ENCODE data around the gene ANK2. TPM values are rescaled to one million over a fixed set of nuclear protein-coding genes. Genes with fewer than 3 reads are reported as not detected.

Gene ANK2
- total RNA-seq, 1 donor = 79.6 TPM

DNA sequence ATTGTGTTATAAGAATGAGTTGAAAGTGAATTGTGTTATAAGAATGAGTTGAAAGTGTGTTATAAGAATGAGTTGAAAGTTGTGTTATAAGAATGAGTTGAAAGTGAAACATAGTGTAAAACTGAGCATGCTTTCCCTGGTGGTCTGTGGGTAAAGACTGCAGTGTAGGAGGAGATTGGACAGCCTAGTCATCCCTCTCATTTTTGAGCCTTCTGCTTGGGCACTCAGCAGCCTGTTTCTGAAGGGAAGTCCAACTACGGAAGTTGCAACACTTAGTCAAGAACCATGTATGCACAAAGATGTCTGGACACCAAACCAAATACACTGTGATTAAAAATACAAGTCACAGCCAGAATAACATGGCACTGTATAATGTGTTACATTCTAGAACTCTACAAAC lies 72.6 kb downstream of the ANK2 start:
- Histone ChIP-seq H4K20me1 (ENCODE audit: insufficient read depth, low read length) (no peaks in the 10 kb centered on the region), H3K9me3 (ENCODE audit: low read depth, low read length) (no peaks in the 10 kb centered on the region), H2AFZ (ENCODE audit: low read length) (no peak overlapping the region), H3K4me2 (ENCODE audit: insufficient read depth, low read length) (no peak overlapping the region), H3K36me3 (ENCODE audit: insufficient read depth, low read length) (no peaks in the 10 kb centered on the region), H3K79me2 (ENCODE audit: insufficient read depth, low read length) (no peaks in the 10 kb centered on the region), H3K27ac (ENCODE audit: low read depth, low read length) (no peak overlapping the region), H3K4me1 (ENCODE audit: insufficient read depth, low read length) (no peaks in the 10 kb centered on the region), H3K27me3 (ENCODE audit: insufficient read depth, low read length) (peaks cover 2% of the 10 kb centered on the region), H3K4me3 (ENCODE audit: insufficient read depth, low read length) (no peak overlapping the region)
- TF ChIP-seq, protein P1, sequence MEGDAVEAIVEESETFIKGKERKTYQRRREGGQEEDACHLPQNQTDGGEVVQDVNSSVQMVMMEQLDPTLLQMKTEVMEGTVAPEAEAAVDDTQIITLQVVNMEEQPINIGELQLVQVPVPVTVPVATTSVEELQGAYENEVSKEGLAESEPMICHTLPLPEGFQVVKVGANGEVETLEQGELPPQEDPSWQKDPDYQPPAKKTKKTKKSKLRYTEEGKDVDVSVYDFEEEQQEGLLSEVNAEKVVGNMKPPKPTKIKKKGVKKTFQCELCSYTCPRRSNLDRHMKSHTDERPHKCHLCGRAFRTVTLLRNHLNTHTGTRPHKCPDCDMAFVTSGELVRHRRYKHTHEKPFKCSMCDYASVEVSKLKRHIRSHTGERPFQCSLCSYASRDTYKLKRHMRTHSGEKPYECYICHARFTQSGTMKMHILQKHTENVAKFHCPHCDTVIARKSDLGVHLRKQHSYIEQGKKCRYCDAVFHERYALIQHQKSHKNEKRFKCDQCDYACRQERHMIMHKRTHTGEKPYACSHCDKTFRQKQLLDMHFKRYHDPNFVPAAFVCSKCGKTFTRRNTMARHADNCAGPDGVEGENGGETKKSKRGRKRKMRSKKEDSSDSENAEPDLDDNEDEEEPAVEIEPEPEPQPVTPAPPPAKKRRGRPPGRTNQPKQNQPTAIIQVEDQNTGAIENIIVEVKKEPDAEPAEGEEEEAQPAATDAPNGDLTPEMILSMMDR (IDR thresholded peaks at IDR 0.05; ENCODE audit: extremely low read depth, low read depth, low read length) = no peak
- no peak for DNase-seq (ENCODE audit: insufficient read length, low spot score, missing footprints)

DNA sequence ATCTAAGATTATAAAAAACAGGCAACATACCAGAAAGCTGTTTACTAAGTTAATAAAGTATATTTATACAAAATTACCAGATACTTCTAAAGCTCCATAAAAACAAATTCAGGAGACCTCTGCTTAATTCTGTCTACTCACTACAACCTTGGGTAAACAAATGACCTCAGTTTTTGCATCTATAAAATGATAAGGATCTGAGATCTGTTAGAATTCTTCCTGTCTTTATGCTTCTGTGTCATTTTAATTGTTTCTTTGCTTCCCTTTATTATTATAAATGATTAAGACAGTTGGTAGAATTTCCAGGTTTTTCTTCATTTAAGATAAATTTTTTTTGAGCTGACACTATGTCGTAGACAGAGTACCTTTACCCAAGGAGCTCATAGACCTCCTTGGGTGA lies 76.0 kb downstream of the ANK2 start:
- H3K4me3 ChIP-seq (ENCODE audit: insufficient read depth, low read length) = no peak overlapping the region
- H2AFZ ChIP-seq (ENCODE audit: low read length) = no peak overlapping the region
- H3K4me2 ChIP-seq (ENCODE audit: insufficient read depth, low read length) = no peak overlapping the region
- no peaks in the 10 kb centered on the region for H3K36me3 ChIP-seq (ENCODE audit: insufficient read depth, low read length)
- H3K27ac ChIP-seq (ENCODE audit: low read depth, low read length) = no peak overlapping the region
- no peaks in the 10 kb centered on the region for H3K4me1 ChIP-seq (ENCODE audit: insufficient read depth, low read length)
- H3K27me3 ChIP-seq (ENCODE audit: insufficient read depth, low read length) = no peaks in the 10 kb centered on the region
- TF ChIP-seq, protein P1 (IDR thresholded peaks at IDR 0.05; ENCODE audit: extremely low read depth, low read depth, low read length) = no peak
- H4K20me1 ChIP-seq (ENCODE audit: insufficient read depth, low read length) = no peaks in the 10 kb centered on the region
- DNase-seq (ENCODE audit: insufficient read length, low spot score, missing footprints) = no peak
- H3K79me2 ChIP-seq (ENCODE audit: insufficient read depth, low read length) = no peaks in the 10 kb centered on the region
- H3K9me3 ChIP-seq (ENCODE audit: low read depth, low read length) = no peaks in the 10 kb centered on the region

DNA sequence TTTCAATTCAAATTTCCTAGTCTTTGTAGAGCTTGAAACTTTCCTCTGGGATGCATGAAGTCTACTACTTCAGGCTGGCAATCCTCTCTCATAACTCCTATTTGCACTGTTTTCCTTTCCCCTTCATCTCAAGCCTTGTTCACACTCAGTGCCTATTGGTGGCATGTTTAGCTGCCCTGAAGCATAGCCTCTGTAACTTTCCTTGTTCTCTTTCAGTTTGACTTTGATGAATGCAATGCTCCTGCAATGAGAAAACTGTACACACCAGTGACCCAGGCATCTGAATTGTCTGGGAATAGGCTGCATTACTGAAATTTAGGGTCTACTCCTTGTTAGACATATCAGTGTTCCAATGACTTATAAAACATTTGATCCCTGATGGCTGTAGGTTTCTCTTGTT lies 81.7 kb downstream of the ANK2 start:
- H4K20me1 ChIP-seq (ENCODE audit: insufficient read depth, low read length) = no peaks in the 10 kb centered on the region
- H3K27ac ChIP-seq (ENCODE audit: low read depth, low read length) = no peak overlapping the region
- DNase-seq (ENCODE audit: insufficient read length, low spot score, missing footprints) = no peak
- no peak overlapping the region for H2AFZ ChIP-seq (ENCODE audit: low read length)
- H3K4me3 ChIP-seq (ENCODE audit: insufficient read depth, low read length) = no peak overlapping the region
- TF ChIP-seq, protein P1 (IDR thresholded peaks at IDR 0.05; ENCODE audit: extremely low read depth, low read depth, low read length) = no peak
- peaks cover 5% of the 10 kb centered on the region for H3K4me1 ChIP-seq (ENCODE audit: insufficient read depth, low read length)
- no peaks in the 10 kb centered on the region for H3K79me2 ChIP-seq (ENCODE audit: insufficient read depth, low read length)
- no peaks in the 10 kb centered on the region for H3K9me3 ChIP-seq (ENCODE audit: low read depth, low read length)
- no peaks in the 10 kb centered on the region for H3K36me3 ChIP-seq (ENCODE audit: insufficient read depth, low read length)
- no peaks in the 10 kb centered on the region for H3K27me3 ChIP-seq (ENCODE audit: insufficient read depth, low read length)
- H3K4me2 ChIP-seq (ENCODE audit: insufficient read depth, low read length) = no peak overlapping the region

DNA sequence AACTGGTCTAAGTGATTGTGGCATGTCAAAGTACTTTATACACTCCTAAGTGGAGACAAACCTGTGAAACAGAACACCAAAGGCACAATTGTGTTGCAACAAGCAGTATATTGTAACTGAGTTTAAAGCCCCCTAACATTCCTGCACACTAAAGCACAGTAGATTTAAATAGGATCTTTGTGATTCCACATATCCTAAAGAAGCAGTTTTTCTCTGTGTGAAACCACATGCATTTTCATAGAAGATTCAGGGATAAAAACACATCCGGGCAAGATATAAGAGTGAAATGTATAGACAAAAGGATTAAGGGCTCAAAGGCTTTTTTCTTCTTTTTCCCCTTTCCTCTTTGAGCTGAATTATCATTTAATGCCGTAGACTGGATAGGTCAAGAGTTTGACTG lies 82.2 kb downstream of the ANK2 start:
- Histone ChIP-seq H3K27me3 (ENCODE audit: insufficient read depth, low read length) (no peaks in the 10 kb centered on the region), H3K4me2 (ENCODE audit: insufficient read depth, low read length) (no peak overlapping the region), H3K79me2 (ENCODE audit: insufficient read depth, low read length) (no peaks in the 10 kb centered on the region), H3K4me1 (ENCODE audit: insufficient read depth, low read length) (peaks cover 6% of the 10 kb centered on the region), H3K9me3 (ENCODE audit: low read depth, low read length) (no peaks in the 10 kb centered on the region), H4K20me1 (ENCODE audit: insufficient read depth, low read length) (no peaks in the 10 kb centered on the region), H3K4me3 (ENCODE audit: insufficient read depth, low read length) (no peak overlapping the region), H3K36me3 (ENCODE audit: insufficient read depth, low read length) (no peaks in the 10 kb centered on the region), H2AFZ (ENCODE audit: low read length) (no peak overlapping the region), H3K27ac (ENCODE audit: low read depth, low read length) (no peak overlapping the region)
- no peak for DNase-seq (ENCODE audit: insufficient read length, low spot score, missing footprints)
- TF ChIP-seq, protein P1 (IDR thresholded peaks at IDR 0.05; ENCODE audit: extremely low read depth, low read depth, low read length) = no peak
